NCI-H2107 treated with DMSO at 0.1 percent for 48 hours (cell line): ENCODE results near the gene PCDHGA8.
"Not testable (repeated sequence)": the region's sequence is repeated elsewhere in the genome, so short reads cannot be mapped to it uniquely, and the experiment has no call there.

Experiments used
- DNase-seq: peaks from one replicate; lab custom pipeline; 2025; ENCODE audit not compliant: unreplicated experiment; lab: John Stamatoyannopoulos, UW

Gene PCDHGA8

DNA sequence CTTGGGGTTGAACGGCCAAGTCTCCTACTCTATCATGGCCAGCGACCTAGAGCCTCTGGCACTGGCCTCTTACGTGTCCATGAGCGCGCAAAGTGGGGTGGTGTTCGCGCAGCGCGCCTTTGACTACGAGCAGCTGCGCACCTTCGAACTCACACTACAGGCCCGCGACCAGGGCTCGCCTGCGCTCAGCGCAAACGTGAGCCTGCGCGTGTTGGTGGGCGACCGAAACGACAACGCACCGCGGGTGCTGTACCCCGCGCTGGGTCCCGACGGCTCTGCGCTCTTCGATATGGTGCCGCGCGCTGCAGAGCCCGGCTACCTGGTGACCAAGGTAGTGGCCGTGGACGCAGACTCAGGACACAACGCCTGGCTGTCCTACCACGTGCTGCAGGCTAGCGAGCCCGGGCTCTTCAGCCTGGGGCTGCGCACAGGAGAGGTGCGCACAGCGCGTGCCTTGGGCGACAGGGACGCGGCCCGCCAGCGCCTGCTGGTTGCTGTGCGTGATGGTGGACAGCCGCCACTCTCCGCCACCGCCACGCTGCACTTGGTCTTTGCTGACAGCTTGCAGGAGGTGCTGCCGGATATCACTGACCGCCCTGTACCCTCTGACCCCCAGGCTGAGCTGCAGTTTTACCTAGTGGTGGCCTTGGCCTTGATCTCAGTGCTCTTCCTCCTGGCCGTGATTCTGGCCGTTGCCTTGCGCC, 7.3 kb downstream of the PCDHGA8 start:
- no peak for DNase-seq

GRCh38 chr5:141402553-141403243, 10.3 kb downstream of the PCDHGA8 start, which contains the start of gene PCDHGA9:
Gene PCDHGA9, plus strand, starts transcription at chr5:141402778. Its CDS starts 175 bp downstream, at chr5:141402953.
- DNase-seq, result no peak

GRCh38 chr5:141403387-141403786, 11.0 kb downstream of the PCDHGA8 start:
- no peak for DNase-seq

DNA sequence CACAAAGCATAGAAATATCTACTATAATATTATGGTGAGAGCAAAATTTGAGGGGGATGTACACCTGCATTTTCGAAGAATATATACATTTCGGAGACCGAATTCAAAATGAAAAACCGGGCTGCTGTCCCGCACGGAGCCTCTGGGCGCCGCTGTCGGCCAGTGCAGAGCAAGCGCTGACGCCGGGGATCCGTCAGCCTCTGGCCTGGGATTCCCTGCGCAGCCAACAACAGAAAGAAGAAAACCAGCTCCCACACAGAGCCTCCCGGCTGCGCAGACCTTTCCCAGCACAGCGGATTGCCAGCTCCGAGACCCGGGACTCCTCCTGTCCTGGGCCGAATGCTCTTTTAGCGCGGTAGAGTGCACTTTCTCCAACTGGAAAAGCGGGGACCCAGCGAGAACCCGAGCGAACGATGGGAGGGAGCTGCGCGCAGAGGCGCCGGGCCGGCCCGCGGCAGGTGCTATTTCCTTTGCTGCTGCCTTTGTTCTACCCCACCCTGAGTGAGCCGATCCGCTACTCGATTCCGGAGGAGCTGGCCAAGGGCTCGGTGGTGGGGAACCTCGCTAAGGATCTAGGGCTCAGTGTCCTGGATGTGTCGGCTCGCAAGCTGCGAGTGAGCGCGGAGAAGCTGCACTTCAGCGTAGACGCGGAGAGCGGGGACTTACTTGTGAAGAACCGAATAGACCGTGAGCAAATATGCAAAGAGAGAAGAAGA, 15.5 kb downstream of the PCDHGA8 start, which contains the start of gene PCDHGB6:
PCDHGB6 (plus strand) TSS at position 232 of the 716 bp plus-strand sequence; CDS start at position 414, 182 bp downstream.
- DNase-seq, result not testable (repeated sequence)

DNA sequence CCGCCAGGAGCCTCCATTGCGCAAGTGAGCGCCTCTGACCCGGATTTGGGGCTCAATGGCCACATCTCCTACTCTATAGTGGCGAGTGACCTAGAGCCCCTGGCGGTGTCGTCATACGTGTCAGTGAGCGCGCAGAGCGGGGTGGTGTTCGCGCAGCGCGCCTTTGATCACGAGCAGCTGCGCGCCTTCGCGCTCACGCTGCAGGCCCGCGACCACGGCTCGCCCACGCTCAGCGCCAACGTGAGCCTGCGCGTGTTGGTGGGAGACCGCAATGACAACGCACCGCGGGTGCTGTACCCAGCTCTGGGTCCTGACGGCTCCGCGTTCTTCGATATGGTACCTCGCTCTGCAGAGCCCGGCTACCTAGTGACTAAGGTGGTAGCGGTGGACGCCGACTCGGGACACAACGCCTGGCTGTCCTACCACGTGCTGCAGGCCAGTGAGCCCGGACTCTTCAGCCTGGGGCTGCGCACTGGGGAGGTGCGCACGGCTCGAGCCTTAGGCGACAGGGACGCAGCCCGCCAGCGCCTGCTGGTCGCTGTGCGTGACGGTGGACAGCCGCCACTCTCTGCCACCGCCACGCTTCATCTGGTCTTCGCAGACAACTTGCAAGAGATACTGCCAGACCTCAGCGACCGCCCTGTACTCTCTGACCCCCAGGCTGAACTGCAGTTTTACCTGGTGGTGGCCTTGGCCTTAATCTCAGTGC, 17.3 kb downstream of the PCDHGA8 start:
- no peak for DNase-seq

DNA sequence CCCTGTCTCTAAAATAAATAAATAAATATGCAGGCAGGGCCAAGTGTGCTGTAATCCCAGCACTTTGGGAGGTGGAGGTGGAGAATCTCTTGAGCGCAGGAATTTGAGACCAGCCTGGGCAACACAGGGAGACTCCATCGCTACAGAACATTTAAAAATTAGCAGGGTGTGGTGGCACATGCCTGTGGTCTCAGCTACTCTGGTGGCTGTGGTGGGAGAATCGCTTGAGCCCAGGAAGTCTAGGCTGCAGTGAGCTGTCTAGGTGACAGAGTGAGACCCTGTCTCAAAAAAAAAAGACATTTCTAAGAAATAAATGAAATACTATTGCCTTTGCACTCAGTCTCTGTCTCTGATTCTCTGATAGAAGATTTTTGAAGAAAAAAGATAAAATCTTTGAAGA, 19.1 kb downstream of the PCDHGA8 start:
- DNase-seq, result no peak

GRCh38 chr5:141412854-141413539, 20.6 kb downstream of the PCDHGA8 start, which contains the start of gene PCDHGA10:
Gene PCDHGA10, plus strand, starts transcription at chr5:141412987. Its CDS starts 189 bp downstream, at chr5:141413176.
- no peak for DNase-seq

DNA sequence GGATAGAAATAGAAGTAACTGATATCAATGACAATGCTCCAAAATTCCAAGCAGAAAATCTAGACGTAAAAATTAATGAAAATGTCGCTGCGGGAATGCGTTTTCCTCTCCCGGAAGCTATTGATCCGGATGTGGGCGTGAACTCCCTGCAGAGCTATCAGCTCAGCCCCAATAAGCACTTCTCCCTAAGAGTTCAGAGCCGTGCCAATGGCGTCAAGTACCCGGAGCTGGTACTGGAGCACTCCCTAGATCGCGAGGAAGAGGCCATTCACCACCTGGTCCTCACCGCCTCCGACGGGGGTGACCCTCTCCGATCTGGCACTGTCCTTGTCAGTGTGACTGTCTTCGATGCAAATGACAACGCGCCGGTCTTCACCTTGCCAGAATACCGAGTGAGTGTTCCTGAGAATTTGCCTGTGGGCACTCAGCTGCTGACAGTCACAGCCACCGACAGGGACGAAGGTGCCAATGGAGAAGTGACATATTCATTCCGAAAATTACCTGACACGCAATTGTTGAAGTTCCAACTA, 21.2 kb downstream of the PCDHGA8 start:
- DNase-seq, result no peak

- DNase-seq, result not testable (repeated sequence)
These were observed 22.3 kb downstream of the PCDHGA8 start for GRCh38 chr5:141414548-141415274.

- not testable (repeated sequence) for DNase-seq
These were observed 22.8 kb downstream of the PCDHGA8 start for GRCh38 chr5:141415275-141415618.

DNA sequence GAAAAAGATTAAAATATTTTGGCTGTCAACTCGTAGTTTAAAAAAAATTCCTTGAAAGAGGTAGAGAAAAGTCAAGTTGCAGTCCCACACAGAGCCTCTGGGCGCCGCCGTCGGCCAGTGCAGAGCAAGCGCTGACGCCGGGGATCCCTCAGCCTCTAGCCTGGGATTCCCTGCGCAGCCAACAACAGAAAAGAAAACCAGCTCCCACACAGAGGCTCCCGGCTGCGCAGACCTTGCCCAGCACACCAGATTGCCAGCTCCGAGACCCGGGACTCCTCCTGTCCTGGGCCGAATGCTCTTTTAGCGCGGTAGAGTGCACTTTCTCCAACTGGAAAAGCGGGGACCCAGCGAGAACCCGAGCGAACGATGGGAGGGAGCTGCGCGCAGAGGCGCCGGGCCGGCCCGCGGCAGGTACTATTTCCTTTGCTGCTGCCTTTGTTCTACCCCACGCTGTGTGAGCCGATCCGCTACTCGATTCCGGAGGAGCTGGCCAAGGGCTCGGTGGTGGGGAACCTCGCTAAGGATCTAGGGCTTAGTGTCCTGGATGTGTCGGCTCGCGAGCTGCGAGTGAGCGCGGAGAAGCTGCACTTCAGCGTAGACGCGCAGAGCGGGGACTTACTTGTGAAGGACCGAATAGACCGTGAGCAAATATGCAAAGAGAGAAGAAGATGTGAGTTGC, 25.2 kb downstream of the PCDHGA8 start, which contains the start of gene PCDHGB7:
PCDHGB7 (plus strand) TSS at position 184 of the 679 bp plus-strand sequence; CDS start at position 367, 183 bp downstream.
- peak; percentile 68 for DNase-seq

DNA sequence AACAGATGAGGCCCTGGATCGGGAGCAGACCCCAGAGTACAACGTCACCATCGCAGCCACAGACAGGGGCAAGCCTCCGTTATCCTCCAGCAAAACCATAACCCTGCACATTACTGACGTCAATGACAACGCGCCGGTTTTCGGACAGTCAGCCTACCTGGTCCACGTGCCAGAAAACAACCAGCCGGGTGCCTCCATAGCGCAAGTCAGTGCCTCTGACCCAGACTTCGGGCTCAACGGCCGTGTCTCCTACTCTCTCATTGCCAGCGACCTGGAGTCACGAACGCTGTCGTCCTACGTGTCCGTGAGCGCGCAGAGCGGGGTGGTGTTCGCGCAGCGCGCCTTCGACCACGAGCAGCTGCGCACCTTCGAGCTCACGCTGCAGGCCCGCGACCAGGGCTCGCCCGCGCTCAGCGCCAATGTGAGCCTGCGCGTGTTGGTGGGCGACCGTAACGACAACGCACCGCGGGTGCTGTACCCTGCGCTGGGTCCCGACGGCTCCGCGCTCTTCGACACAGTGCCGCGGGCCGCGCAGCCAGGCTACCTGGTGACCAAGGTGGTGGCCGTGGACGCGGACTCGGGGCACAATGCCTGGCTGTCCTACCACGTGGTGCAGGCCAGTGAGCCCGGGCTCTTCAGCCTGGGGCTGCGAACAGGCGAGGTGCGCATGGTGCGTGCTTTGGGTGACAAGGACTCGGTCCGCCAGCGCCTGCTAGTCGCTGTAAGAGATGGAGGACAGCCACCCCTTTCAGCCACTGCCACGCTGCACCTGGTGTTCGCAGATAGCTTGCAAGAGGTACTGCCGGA, 26.8 kb downstream of the PCDHGA8 start:
- DNase-seq, result no peak

GRCh38 chr5:141420855-141421488, 28.5 kb downstream of the PCDHGA8 start, which contains the start of gene PCDHGA11:
Gene PCDHGA11, plus strand, starts transcription at chr5:141421051. Its CDS starts 177 bp downstream, at chr5:141421228.
- no peak for DNase-seq

- no peak for DNase-seq
These were observed 29.0 kb downstream of the PCDHGA8 start for GRCh38 chr5:141421489-141421855.

DNA sequence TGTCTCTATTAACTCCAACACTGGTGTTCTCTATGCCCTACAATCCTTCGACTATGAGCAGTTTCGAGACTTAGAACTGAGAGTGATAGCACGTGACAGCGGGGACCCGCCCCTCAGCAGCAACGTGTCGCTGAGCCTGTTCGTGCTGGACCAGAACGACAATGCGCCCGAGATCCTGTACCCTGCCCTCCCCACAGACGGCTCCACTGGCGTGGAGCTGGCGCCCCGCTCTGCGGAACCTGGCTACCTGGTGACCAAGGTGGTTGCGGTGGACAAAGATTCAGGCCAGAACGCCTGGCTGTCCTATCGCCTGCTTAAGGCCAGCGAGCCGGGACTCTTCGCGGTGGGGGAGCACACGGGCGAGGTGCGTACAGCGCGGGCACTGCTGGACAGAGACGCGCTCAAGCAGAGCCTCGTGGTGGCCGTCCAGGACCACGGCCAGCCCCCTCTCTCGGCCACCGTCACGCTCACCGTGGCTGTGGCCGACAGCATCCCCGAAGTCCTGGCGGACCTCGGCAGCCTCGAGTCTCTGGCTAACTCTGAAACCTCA, 30.4 kb downstream of the PCDHGA8 start:
- DNase-seq, result no peak

- DNase-seq, result no peak
These were observed 35.5 kb downstream of the PCDHGA8 start for GRCh38 chr5:141427783-141428426.
